Activated naive CD4-positive, alpha-beta T cell treated with anti-CD3 and anti-CD28 coated beads, Interleukin-2, amount 10 ng/mL, durations not matched to agents 7 days and 5 days (primary cell): ENCODE measurements around the gene IQCM.
"Not testable (repeated sequence)": the region's sequence is repeated elsewhere in the genome, so short reads cannot be mapped to it uniquely, and the experiment has no call there.

Experiments
- CTCF ChIA-PET: fragments of 350-600 bp; sonication (Branson Sonifier 250); formaldehyde crosslinking; loops from one replicate; lab custom pipeline; 2021; ENCODE audit warnings: antibody characterized with exemption; lab: Charles Lee
- DNase-seq: peaks from one replicate; pipeline ENCODE4 v3.0.0-alpha.2; 2020
- H3K27ac Mint-ChIP-seq: one replicate; pipeline ENCODE4 v1.8.0; 2021; ENCODE audit warnings: mild to moderate bottlenecking, moderate library complexity, mixed read lengths
- H3K27me3 Mint-ChIP-seq: one replicate; pipeline ENCODE4 v1.8.0; 2021; ENCODE audit warnings: mild to moderate bottlenecking, mixed read lengths
- H3K36me3 Mint-ChIP-seq: one replicate; pipeline ENCODE4 v1.8.0; 2021; ENCODE audit warnings: mixed read lengths
- H3K4me1 Mint-ChIP-seq: one replicate; pipeline ENCODE4 v1.8.0; 2021; ENCODE audit warnings: mixed read lengths
- H3K4me3 Mint-ChIP-seq: one replicate; pipeline ENCODE4 v1.8.0; 2021; ENCODE audit warnings: mild to moderate bottlenecking, moderate library complexity, mixed read lengths
- H3K9me3 Mint-ChIP-seq: one replicate; pipeline ENCODE4 v1.8.0; 2021; ENCODE audit warnings: mixed read lengths

The IQCM gene

DNA sequence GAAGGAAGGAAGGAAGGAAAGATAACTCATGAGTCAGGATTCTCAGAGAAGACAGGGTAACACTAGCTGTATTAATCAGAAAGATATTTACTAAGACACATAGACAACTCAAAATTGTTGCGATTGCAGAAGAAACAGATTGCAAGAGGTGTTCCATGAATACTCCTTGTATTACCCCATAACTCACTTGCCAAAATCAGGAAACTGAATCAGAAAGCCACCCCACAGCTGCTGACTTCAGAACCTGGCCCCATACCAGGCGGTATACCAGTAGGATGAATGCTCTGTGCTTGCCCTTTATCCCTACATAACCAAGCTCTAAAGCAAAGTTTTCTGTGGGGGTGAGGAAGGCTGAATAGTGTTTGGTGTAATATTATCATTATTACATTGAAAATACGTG, 468.5 kb downstream of the IQCM start:
- DNase-seq = no peak
- H3K4me1 Mint-ChIP-seq = no peaks in the 10 kb centered on the region
- no peaks in the 10 kb centered on the region for H3K36me3 Mint-ChIP-seq
- CTCF ChIA-PET = no interaction called here
- H3K4me3 Mint-ChIP-seq = no peak overlapping the region
- no peak overlapping the region for H3K27ac Mint-ChIP-seq
- H3K27me3 Mint-ChIP-seq = no peaks in the 10 kb centered on the region
- H3K9me3 Mint-ChIP-seq = no peaks in the 10 kb centered on the region

DNA sequence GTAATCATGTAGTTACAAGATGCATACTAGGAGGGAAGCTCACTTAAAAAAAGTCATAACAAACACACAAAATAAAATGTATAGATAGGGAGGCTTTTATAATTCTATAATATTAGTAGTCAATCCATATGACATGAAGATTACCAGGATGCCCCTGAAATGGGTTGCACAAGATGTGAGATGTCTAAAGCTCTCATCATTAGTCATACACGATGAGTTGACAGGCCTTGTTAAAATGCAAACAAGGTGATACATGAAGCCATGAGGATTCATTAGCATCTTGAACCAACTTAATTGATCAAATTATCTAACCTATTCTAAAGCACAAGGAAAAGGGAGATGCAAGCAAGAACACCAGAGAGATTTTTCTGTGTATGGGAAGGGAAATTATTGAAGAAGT, 470.2 kb downstream of the IQCM start:
- Mint-ChIP-seq H3K4me1 (no peaks in the 10 kb centered on the region), H3K27me3 (no peaks in the 10 kb centered on the region), H3K36me3 (no peaks in the 10 kb centered on the region), H3K4me3 (no peak overlapping the region), H3K27ac (no peak overlapping the region), H3K9me3 (no peaks in the 10 kb centered on the region)
- DNase-seq = no peak
- CTCF ChIA-PET = no interaction called here

DNA sequence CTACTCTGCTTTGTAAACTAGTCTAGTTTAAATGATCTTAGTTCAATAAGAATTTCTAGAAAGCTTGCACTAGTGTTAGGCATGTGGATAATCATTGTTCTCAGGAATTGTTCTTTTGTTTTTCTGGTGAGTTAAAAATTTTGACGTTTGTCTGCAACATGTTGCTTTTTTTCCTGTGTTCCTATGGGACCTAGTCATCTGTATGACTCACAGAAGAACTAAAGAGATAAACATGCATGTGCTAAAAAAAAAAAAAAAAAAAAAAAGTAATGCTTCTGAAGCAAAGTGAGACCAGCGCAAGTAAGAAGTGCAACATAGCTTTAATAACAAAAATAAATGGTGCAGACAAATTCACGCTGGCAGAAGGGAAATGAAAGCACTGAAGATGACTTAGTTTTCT, 471.2 kb downstream of the IQCM start:
- Mint-ChIP-seq H3K4me3 (no peak overlapping the region), H3K9me3 (peaks cover 9% of the 10 kb centered on the region), H3K27ac (no peak overlapping the region), H3K4me1 (no peaks in the 10 kb centered on the region), H3K36me3 (no peaks in the 10 kb centered on the region), H3K27me3 (no peaks in the 10 kb centered on the region)
- DNase-seq = no peak
- CTCF ChIA-PET = no interaction called here

DNA sequence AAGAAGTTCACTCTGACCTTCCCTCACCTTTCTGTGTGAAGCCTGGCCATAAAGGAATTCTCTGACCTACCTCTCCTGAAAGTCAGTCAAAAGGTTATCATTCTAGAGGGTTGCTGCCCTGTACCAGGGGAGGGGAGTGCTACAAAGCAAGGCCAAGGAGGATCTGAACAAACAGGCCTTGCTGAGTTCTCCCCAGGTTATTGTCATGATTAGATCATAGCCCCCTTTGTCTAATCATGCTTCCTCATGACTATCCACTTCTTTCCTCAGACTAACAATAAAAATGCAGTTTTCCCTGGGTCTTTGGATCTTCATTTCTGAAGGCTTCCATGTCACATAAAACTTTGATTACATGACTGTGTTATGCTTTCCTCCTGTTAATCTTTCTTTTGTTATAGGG, 472.0 kb downstream of the IQCM start:
- CTCF ChIA-PET = no interaction called here
- Mint-ChIP-seq H3K9me3 (peaks cover 9% of the 10 kb centered on the region), H3K27me3 (no peaks in the 10 kb centered on the region), H3K36me3 (no peaks in the 10 kb centered on the region), H3K4me3 (no peak overlapping the region), H3K4me1 (no peaks in the 10 kb centered on the region), H3K27ac (no peak overlapping the region)
- no peak for DNase-seq

DNA sequence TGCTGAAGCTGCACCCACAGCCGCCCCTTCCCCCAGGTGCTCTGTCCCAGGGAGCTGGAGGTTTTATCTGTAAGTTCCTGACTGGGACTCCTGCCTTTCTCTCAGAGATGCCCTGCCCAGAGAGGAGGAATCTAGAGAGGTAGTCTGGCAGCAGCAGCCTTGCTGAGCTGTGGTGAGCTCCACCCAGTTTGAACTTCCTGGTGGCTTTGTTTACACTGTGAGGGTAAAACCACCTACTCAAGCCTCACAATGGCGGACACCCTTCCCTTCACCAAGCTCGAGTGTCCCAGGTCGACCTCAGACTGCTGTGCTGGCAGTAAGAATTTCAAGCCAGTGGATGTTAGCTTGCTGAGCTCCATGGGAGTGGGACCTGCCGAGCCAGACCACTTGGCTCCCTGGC, 474.5 kb downstream of the IQCM start:
- H3K9me3 Mint-ChIP-seq, H3K4me3 Mint-ChIP-seq, H3K36me3 Mint-ChIP-seq, H3K27ac Mint-ChIP-seq, H3K27me3 Mint-ChIP-seq, DNase-seq, CTCF ChIA-PET, H3K4me1 Mint-ChIP-seq: not testable (repeated sequence)

DNA sequence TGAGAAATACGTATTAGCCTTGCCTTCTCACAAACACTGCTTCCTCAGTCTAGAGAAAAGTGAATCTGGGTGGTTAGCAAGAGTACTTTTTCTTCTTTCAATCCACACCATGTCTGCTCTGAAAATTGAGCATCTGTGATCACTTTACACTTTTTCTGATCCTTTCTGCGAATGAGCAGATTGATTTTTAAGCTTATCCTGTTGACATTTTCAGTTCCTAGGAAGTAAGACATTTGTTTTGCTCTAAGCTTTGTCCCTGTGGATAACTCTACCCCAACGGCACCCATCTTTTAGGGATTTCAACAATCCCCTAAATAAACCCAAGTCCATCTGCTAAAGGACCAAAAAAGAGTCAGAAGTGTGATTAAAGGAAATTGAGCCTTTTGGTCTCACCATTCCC, 487.5 kb downstream of the IQCM start:
- no peak for DNase-seq
- Mint-ChIP-seq H3K4me1 (no peaks in the 10 kb centered on the region), H3K27ac (no peak overlapping the region), H3K4me3 (no peak overlapping the region), H3K9me3 (peaks cover 3% of the 10 kb centered on the region), H3K27me3 (no peaks in the 10 kb centered on the region), H3K36me3 (no peaks in the 10 kb centered on the region)
- CTCF ChIA-PET = no interaction called here

DNA sequence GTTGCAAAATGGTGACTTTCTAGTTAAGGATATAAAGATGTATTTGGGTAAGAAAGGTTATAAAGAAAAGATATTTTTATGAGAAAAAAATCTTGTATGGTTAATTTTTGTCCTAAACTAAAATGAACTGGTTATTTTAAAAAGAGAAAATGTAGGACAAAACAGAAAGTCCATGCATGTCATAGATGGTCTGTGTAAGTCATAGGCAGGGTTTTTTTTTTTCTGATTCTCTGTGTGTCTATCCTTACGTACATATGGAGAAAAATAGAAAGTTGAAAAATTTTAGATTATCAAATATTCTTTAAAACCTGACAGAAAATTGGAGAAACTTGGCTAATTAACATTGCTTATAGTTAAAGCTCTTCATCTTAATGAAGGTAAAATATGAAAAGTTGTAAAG, 493.4 kb downstream of the IQCM start:
- no peak overlapping the region for H3K4me3 Mint-ChIP-seq
- CTCF ChIA-PET = no interaction called here
- H3K9me3 Mint-ChIP-seq = peaks cover 9% of the 10 kb centered on the region
- no peak overlapping the region for H3K27ac Mint-ChIP-seq
- no peak for DNase-seq
- no peaks in the 10 kb centered on the region for H3K36me3 Mint-ChIP-seq
- H3K27me3 Mint-ChIP-seq = no peaks in the 10 kb centered on the region
- H3K4me1 Mint-ChIP-seq = no peaks in the 10 kb centered on the region

DNA sequence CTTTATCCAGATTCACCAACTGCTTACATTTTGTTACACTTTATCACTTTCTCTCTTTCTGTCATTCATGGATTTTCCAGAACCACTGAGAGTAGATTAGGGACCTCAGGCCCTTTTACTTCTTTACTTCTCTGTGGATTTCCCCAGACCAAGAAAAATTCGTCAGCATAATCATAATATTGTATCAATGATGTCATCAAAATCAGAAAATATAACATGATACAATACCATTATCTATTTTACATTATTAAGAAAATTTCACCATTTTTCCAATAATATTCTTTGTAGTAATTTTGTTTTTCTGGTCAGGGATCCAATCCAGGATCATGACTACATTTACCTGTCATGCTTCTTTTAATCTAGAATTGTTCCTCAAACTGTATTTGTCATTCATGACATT, 494.2 kb downstream of the IQCM start:
- no peaks in the 10 kb centered on the region for H3K27me3 Mint-ChIP-seq
- H3K36me3 Mint-ChIP-seq = no peaks in the 10 kb centered on the region
- DNase-seq = no peak
- H3K4me1 Mint-ChIP-seq = no peaks in the 10 kb centered on the region
- H3K9me3 Mint-ChIP-seq = peaks cover 9% of the 10 kb centered on the region
- CTCF ChIA-PET = no interaction called here
- no peak overlapping the region for H3K4me3 Mint-ChIP-seq
- H3K27ac Mint-ChIP-seq = no peak overlapping the region

DNA sequence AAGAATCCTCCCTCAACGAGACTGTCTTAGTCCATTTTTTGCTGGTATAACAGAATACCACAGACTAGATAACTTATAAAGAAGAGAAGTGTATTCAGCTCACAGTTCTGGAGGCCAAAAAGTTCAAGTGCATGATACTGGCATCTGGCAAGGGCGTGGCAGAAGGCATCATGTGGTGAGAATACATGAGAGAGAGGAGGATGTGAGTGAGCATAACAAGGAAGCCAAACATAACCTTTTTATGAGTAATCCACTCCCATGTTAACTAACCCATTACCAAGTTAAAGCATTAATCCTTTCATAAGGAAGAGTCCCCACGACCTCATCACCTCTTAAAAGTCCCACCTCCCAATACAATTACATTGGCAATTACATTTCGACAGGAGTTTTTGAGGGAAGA, 504.6 kb downstream of the IQCM start:
- DNase-seq = no peak
- H3K4me1 Mint-ChIP-seq = no peaks in the 10 kb centered on the region
- H3K27ac Mint-ChIP-seq = no peak overlapping the region
- H3K27me3 Mint-ChIP-seq = no peaks in the 10 kb centered on the region
- H3K36me3 Mint-ChIP-seq = no peaks in the 10 kb centered on the region
- H3K9me3 Mint-ChIP-seq = peaks cover 2% of the 10 kb centered on the region
- CTCF ChIA-PET = no interaction called here
- H3K4me3 Mint-ChIP-seq = no peak overlapping the region

DNA sequence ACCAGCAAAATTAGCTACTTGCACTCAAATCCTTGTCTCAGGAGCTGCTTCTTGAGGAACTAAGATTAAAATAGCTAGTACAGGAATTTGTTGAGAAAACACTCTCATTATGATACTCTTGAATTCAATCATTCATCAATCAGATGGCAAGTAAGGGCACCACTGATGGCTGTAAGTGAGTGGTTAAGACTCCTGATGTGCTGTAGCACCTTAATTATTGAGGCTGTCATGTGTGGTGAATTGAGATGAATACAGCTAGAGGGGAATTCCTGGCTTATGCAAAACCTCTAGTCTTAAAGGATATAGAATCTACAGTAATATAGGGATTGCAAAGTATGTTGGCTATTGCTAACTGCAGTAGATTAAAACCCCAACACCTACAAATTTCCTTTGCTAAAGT, 509.1 kb downstream of the IQCM start:
- H3K4me3 Mint-ChIP-seq = no peak overlapping the region

More for the DNA sequence above, 509.1 kb downstream of the IQCM start:
- H3K36me3 Mint-ChIP-seq = no peaks in the 10 kb centered on the region
- H3K9me3 Mint-ChIP-seq = peaks cover 2% of the 10 kb centered on the region
- H3K27me3 Mint-ChIP-seq = no peaks in the 10 kb centered on the region
- H3K27ac Mint-ChIP-seq = no peak overlapping the region
- CTCF ChIA-PET = no interaction called here
- H3K4me1 Mint-ChIP-seq = no peaks in the 10 kb centered on the region
- DNase-seq = no peak
